OCI-LY7 (cell line): Measurements from ENCODE around the gene IGSF9. TPM values are rescaled to one million over a fixed set of nuclear protein-coding genes. Genes with fewer than 3 reads are reported as not detected.

Source experiments
- BruUV-seq: library from RNA; stranded (reverse); fragments of 400-500 nt; replicated peaks from 2 replicates; lab custom pipeline; 2021; lab: Mats Ljungman, UMichigan
- CTCF ChIA-PET: fragments of 300-600 bp; sonication (Branson Sonifier 250); formaldehyde crosslinking; loops from one replicate; lab custom pipeline; 2022; ENCODE audit warnings: antibody characterized with exemption; ENCODE audit not compliant: unreplicated experiment; lab: Charles Lee
- POLR2A ChIA-PET: fragments of 300-600 bp; sonication (Branson Sonifier 250); formaldehyde crosslinking; loops from one replicate; lab custom pipeline; 2022; ENCODE audit warnings: antibody characterized with exemption; lab: Charles Lee
- DNase-seq: peaks from one replicate; pipeline ENCODE4 v3.0.0-alpha.2; 2015; ENCODE audit warnings: low spot score
- H2AFZ ChIP-seq: fragments of 200-600 bp; sonication (generic), shearing (Covaris generic); 2 replicates; pipeline ENCODE4 v1.6.1; 2014; ENCODE audit warnings: mild to moderate bottlenecking, antibody characterized with exemption, low read length, moderate library complexity
- H3K27ac ChIP-seq: fragments of 200-600 bp; sonication (generic); 2 replicates; pipeline ENCODE4 v1.5.1; 2014; ENCODE audit warnings: mixed run types, low read depth, mild to moderate bottlenecking, moderate library complexity, low read length, inconsistent platforms; ENCODE audit not compliant: poor library complexity, severe bottlenecking
- H3K36me3 ChIP-seq: fragments of 200-600 bp; sonication (generic); 2 replicates; pipeline ENCODE4 v1.6.1; 2014; ENCODE audit warnings: mild to moderate bottlenecking, antibody characterized with exemption, low read length, moderate library complexity, mixed read lengths; ENCODE audit not compliant: insufficient read depth
- H3K4me1 ChIP-seq: fragments of 200-600 bp; sonication (generic); 2 replicates; pipeline ENCODE4 v1.5.1; 2014; ENCODE audit warnings: mild to moderate bottlenecking, low read length; ENCODE audit not compliant: insufficient read depth, poor library complexity, severe bottlenecking
- H3K4me2 ChIP-seq: fragments of 200-600 bp; sonication (generic); 2 replicates; pipeline ENCODE4 v1.6.1; 2014; ENCODE audit warnings: mild to moderate bottlenecking, low read length
- H3K4me3 ChIP-seq: fragments of 200-600 bp; sonication (generic); 2 replicates; pipeline ENCODE4 v1.5.1; 2014; ENCODE audit warnings: mild to moderate bottlenecking, low read depth, low read length; ENCODE audit not compliant: poor library complexity, severe bottlenecking
- H3K79me2 ChIP-seq: fragments of 200-600 bp; sonication (generic); 2 replicates; pipeline ENCODE4 v1.6.1; 2016; ENCODE audit warnings: low read depth, mild to moderate bottlenecking, low read length, moderate library complexity, mixed read lengths; ENCODE audit not compliant: insufficient read depth
- H3K9me2 ChIP-seq: fragments of 200-600 bp; sonication (generic); 2 replicates; pipeline ENCODE4 v1.6.1; 2016; ENCODE audit warnings: mild to moderate bottlenecking, low read length, mixed read lengths; ENCODE audit not compliant: insufficient read depth
- H3K9me3 ChIP-seq: fragments of 200-600 bp; sonication (generic); 2 replicates; pipeline ENCODE4 v1.6.1; 2014; ENCODE audit warnings: mild to moderate bottlenecking, mixed run types, low read length, mixed read lengths
- H4K20me1 ChIP-seq: fragments of 200-600 bp; sonication (generic); 2 replicates; pipeline ENCODE4 v1.6.1; 2014; ENCODE audit warnings: mild to moderate bottlenecking, antibody characterized with exemption, low read length, moderate library complexity, mixed read lengths; ENCODE audit not compliant: insufficient read depth
- EZH2phosphoT487 ChIP-seq: fragments of 200-600 bp; sonication (generic); IDR thresholded peaks from 2 replicates; pipeline ENCODE4 v1.6.1; 2018; ENCODE audit warnings: low read depth, borderline replicate concordance, mild to moderate bottlenecking, mixed run types, antibody characterized with exemption, low read length, moderate library complexity, mixed read lengths
- intact Hi-C: fragments of 100-400 bp; cut with micrococcal nuclease; formaldehyde crosslinking; loops from one replicate; pipeline ENCODE4 v1.10.0; 2022; ENCODE audit not compliant: unreplicated experiment
- total RNA-seq, 2 experiments: library from RNA; depleted of rRNA in 1 of 2; stranded (reverse); fragments of >200 nt in 1 of 2; shearing (Covaris generic) in 1 of 2; gene quantifications; 2 replicates each; pipeline ENCODE4 v1.2.3, GENCODE V29; 2014 to 2022
- TF ChIP-seq, protein P1 (sequence below): fragments of 200-600 bp; sonication (generic); conservative IDR thresholded peaks from 2 replicates; pipeline ENCODE4 v1.5.1; 2014; ENCODE audit warnings: mild to moderate bottlenecking, antibody characterized with exemption, low read length, moderate library complexity, mixed read lengths

IGSF9 gene
- total RNA-seq, 2 experiments from 2014 or later: not detected

DNA sequence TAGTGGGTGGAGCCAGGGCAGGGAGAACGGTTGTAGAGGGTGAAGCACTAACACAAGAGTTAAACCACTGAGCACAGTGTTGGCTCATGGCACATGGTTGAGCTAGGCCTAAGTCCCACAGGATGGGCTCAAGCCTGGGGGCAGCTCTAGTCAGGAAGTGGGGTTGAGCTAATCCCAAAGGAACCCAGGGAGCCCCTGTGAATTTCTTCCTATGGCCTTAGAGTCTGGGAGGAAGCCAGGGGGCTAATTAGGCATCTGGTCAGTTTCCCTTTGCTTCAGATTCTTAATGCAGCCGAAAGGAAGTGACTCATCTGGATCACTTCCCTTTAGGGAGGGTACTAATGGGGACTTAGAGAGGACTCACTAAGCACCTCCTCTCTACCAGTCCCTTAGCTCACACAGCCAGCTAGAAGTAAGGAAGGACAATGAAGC, 55.6 kb downstream of the IGSF9 start:
- no peaks in the 10 kb centered on the region for H3K9me2 ChIP-seq
- no peaks in the 10 kb centered on the region for H3K79me2 ChIP-seq
- H3K27ac ChIP-seq: no peak overlapping the region
- H2AFZ ChIP-seq: peak overlapping the region; percentile 82
- peaks cover 28% of the 10 kb centered on the region for H3K4me1 ChIP-seq
- H3K9me3 ChIP-seq: no peaks in the 10 kb centered on the region
- DNase-seq: peak; percentile 59
- peak overlapping the region; percentile 70 for H3K4me2 ChIP-seq
- peak overlapping the region; percentile 36 for H3K4me3 ChIP-seq
- no TSS peak for BruUV-seq
- intact Hi-C loops: loop anchor here (2.0 kb wide), 1 partner anchor 117 kb away; no protein-coding TSS in a partner anchor
- H3K36me3 ChIP-seq: no peaks in the 10 kb centered on the region
- POLR2A ChIA-PET: interaction anchor here (1.0 to 1.9 kb wide), 5 partner anchors 10 to 91 kb away, joined by 3 to 13 read pairs (median 5); partner anchors contain the start of gene FCRL6
- H4K20me1 ChIP-seq: no peaks in the 10 kb centered on the region
- no peak for TF ChIP-seq EZH2phosphoT487
- TF ChIP-seq, protein P1, sequence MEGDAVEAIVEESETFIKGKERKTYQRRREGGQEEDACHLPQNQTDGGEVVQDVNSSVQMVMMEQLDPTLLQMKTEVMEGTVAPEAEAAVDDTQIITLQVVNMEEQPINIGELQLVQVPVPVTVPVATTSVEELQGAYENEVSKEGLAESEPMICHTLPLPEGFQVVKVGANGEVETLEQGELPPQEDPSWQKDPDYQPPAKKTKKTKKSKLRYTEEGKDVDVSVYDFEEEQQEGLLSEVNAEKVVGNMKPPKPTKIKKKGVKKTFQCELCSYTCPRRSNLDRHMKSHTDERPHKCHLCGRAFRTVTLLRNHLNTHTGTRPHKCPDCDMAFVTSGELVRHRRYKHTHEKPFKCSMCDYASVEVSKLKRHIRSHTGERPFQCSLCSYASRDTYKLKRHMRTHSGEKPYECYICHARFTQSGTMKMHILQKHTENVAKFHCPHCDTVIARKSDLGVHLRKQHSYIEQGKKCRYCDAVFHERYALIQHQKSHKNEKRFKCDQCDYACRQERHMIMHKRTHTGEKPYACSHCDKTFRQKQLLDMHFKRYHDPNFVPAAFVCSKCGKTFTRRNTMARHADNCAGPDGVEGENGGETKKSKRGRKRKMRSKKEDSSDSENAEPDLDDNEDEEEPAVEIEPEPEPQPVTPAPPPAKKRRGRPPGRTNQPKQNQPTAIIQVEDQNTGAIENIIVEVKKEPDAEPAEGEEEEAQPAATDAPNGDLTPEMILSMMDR: no peak
- CTCF ChIA-PET: interaction anchor here (0.5 to 4.9 kb wide), 4 partner anchors 91 to 1101 kb away, joined by 3 to 30 read pairs (median 6); no protein-coding TSS in a partner anchor

DNA sequence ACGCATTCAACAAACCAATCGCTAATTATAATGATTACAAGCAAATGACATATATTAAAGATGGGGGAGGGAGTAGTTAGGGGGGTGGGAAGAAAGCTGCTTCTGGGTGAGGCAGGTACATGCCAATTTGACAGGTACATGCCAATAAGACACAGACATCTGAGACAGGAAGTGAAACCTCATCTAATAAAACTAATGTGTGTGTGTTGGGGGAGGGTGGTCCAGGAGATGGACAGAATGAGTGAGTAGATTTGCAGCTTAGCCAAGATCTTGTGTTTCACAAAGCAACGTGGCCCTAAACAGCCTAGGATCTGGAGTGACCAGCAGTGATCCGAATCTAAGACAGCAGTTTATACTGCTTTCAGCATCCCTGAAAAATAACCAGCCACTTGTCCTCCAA, 56.2 kb downstream of the IGSF9 start:
- peaks cover 28% of the 10 kb centered on the region for H3K4me1 ChIP-seq
- no peak overlapping the region for H3K27ac ChIP-seq
- H3K36me3 ChIP-seq: no peaks in the 10 kb centered on the region
- H4K20me1 ChIP-seq: no peaks in the 10 kb centered on the region
- TF ChIP-seq, protein P1: no peak
- TF ChIP-seq EZH2phosphoT487: no peak
- H3K79me2 ChIP-seq: no peaks in the 10 kb centered on the region
- no peaks in the 10 kb centered on the region for H3K9me3 ChIP-seq
- H2AFZ ChIP-seq: peak overlapping the region; percentile 82
- peak overlapping the region; percentile 70 for H3K4me2 ChIP-seq
- intact Hi-C loops: no loop called here
- BruUV-seq: no TSS peak
- H3K9me2 ChIP-seq: no peaks in the 10 kb centered on the region
- CTCF ChIA-PET: interaction anchor here (0.8 to 4.9 kb wide), 2 partner anchors 90 to 115 kb away, joined by 3 to 30 read pairs; no protein-coding TSS in a partner anchor
- H3K4me3 ChIP-seq: peak overlapping the region; percentile 36
- POLR2A ChIA-PET: interaction anchor here (0.6 to 1.9 kb wide), 9 partner anchors 9 to 1381 kb away, joined by 3 to 13 read pairs (median 5); no protein-coding TSS in a partner anchor
- peak; percentile 42 for DNase-seq

DNA sequence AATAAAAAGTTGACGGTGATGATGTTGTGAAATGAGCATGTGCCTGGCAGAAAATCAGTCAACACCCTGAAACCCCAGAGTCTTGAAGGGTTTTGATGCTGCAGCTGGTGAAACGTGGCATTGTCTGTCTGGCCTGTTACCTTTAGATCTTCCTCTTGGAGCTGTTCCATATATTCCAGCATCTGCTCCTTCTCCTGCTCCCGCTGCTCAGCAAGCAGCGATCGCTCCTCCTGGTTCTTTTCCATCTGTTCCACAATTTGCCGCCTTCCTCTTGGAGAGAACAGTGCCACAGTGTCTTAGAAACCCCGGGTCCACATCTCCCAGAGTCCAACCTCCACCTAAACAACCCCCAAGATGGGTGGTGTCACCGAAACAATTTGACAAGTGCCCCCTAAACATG, 61.1 kb downstream of the IGSF9 start:
- no peak overlapping the region for H3K4me3 ChIP-seq
- H3K9me3 ChIP-seq: no peaks in the 10 kb centered on the region
- BruUV-seq: no TSS peak
- ChIA-PET POLR2A (interaction anchor here (0.7 to 0.8 kb wide), 2 partner anchors 21 to 196 kb away, joined by 3 to 4 read pairs; no protein-coding TSS in a partner anchor), CTCF (no interaction called here)
- H3K27ac ChIP-seq: no peak overlapping the region
- no peaks in the 10 kb centered on the region for H4K20me1 ChIP-seq
- no peaks in the 10 kb centered on the region for H3K79me2 ChIP-seq
- TF ChIP-seq EZH2phosphoT487: no peak
- TF ChIP-seq, protein P1: no peak
- peaks cover 15% of the 10 kb centered on the region for H3K4me1 ChIP-seq
- no peaks in the 10 kb centered on the region for H3K36me3 ChIP-seq
- no peaks in the 10 kb centered on the region for H3K9me2 ChIP-seq
- DNase-seq: no peak
- no peak overlapping the region for H3K4me2 ChIP-seq
- intact Hi-C loops: no loop called here
- no peak overlapping the region for H2AFZ ChIP-seq
